GM10248 (cell line): Measurements from ENCODE around the gene RAD51D.
"Not testable (repeated sequence)": the region's sequence is repeated elsewhere in the genome, so short reads cannot be mapped to it uniquely, and the experiment has no call there.

Experiments
- CTCF ChIA-PET: fragments of 300-600 bp; sonication (Branson Sonifier 250); formaldehyde crosslinking; extraction: SDS; loops from one replicate; lab custom pipeline; 2021; ENCODE audit warnings: antibody characterized with exemption; lab: Yijun Ruan, JAX
- POLR2A ChIA-PET: fragments of 350-650 bp; sonication (Branson Sonifier 250); formaldehyde crosslinking; extraction: SDS; loops from one replicate; lab custom pipeline; 2020; ENCODE audit warnings: antibody characterized with exemption; lab: Yijun Ruan, JAX
- DNase-seq: peaks from one replicate; pipeline ENCODE4 v3.0.0; 2012; ENCODE audit errors: extremely low spot score
- CTCF ChIP-seq: IDR thresholded peaks from 2 replicates; pipeline ENCODE4 v1.5.1; 2012; ENCODE audit warnings: mild to moderate bottlenecking, low read depth; ENCODE audit errors: extremely low read depth, missing control alignments, control extremely low read depth

The RAD51D gene

GRCh38 chr17:35101036-35101435, 18.6 kb downstream of the RAD51D start:
- CTCF ChIA-PET, result no interaction called here

GRCh38 chr17:35099908-35100307, 19.8 kb downstream of the RAD51D start:
- ChIA-PET POLR2A (interaction anchor here (0.6 kb wide), 1 partner anchor 66 kb away, joined by 3 read pairs; no protein-coding TSS in a partner anchor), CTCF (interaction anchor here (1.0 to 1.1 kb wide), 2 partner anchors 20 to 158 kb away, joined by 3 read pairs; no protein-coding TSS in a partner anchor)
- no peak for DNase-seq
- no peak for TF ChIP-seq CTCF

More at GRCh38 chr17:35101036-35101435, 18.6 kb downstream of the RAD51D start:
- POLR2A ChIA-PET, result no interaction called here
- TF ChIP-seq CTCF, result no peak
- no peak for DNase-seq

- DNase-seq, result no peak
- ChIA-PET CTCF (interaction anchor here (1.6 kb wide), 1 partner anchor 8 kb away, joined by 8 read pairs; no protein-coding TSS in a partner anchor), POLR2A (no interaction called here)
- no peak for TF ChIP-seq CTCF
Measured at GRCh38 chr17:35097776-35098175, 21.9 kb downstream of the RAD51D start.

GRCh38 chr17:35095741-35096140, 23.9 kb downstream of the RAD51D start:
- CTCF ChIA-PET, result interaction anchor here (1.4 kb wide), 1 partner anchor 26 kb away, joined by 4 read pairs; no protein-coding TSS in a partner anchor

GRCh38 chr17:35094902-35095301, 24.8 kb downstream of the RAD51D start:
- no peak for DNase-seq
- CTCF ChIA-PET, result interaction anchor here (0.9 to 1.6 kb wide), 4 partner anchors 25 to 98 kb away, joined by 3 to 6 read pairs (median 4); partner anchors contain the start of gene RAD51D
- TF ChIP-seq CTCF, result no peak
- POLR2A ChIA-PET, result no interaction called here

More at GRCh38 chr17:35095741-35096140, 23.9 kb downstream of the RAD51D start:
- no peak for TF ChIP-seq CTCF
- POLR2A ChIA-PET, result no interaction called here
- no peak for DNase-seq

GRCh38 chr17:35090707-35091106, 29.0 kb downstream of the RAD51D start:
- DNase-seq, POLR2A ChIA-PET: not testable (repeated sequence)
- CTCF ChIA-PET, result interaction anchor here (1.2 to 3.2 kb wide), 14 partner anchors 11 to 444 kb away, joined by 3 to 61 read pairs (median 10); partner anchors contain the start of genes RAD51D and RFFL

GRCh38 chr17:35089586-35090296, 29.9 kb downstream of the RAD51D start:
- ChIA-PET CTCF (interaction anchor here (0.6 to 3.2 kb wide), 35 partner anchors 8 to 445 kb away, joined by 3 to 61 read pairs (median 8); partner anchors contain the start of genes RAD51D and RFFL), POLR2A (interaction anchor here (0.5 to 0.6 kb wide), 3 partner anchors 26 to 123 kb away, joined by 3 to 7 read pairs (median 3); no protein-coding TSS in a partner anchor)
- DNase-seq, result no peak
- no peak for TF ChIP-seq CTCF
